Daoy (cell line): ENCODE measurements around the gene OR6C2. TPM values are rescaled to one million over a fixed set of nuclear protein-coding genes. Genes with fewer than 3 reads are reported as not detected.
"Not testable (repeated sequence)": the region's sequence is repeated elsewhere in the genome, so short reads cannot be mapped to it uniquely, and the experiment has no call there.

Experiments used
- DNase-seq: peaks from one replicate; pipeline ENCODE4 v3.0.0-alpha.2; 2015; ENCODE audit warnings: low read depth
- total RNA-seq: library from RNA; depleted of rRNA; stranded (reverse); fragments of >200 nt; shearing (Covaris generic); gene quantifications from 2 replicates; pipeline ENCODE4 v1.2.3, GENCODE V29; 2014; rRNA removed

Gene OR6C2
- total RNA-seq, 1 experiment from 2014 or later = not detected

DNA sequence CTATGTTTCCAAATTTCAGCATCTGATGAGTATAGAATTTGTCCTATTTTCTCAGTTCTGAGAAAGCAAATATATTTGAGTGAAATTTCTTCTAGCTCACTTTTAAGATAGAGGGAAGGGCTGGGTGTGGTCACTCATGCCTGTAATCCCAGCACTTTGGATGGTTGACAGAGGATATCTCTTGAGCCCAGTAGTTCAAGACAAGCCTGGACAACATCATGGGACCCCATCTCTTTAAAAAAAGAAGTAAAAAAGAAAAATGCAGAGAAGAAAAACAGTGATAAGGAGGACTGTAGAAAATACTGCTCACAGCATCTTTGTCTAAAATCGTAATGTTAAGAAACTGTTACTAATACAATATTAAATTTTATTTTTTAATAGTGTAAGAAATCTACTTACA is 28.4 kb downstream of the OR6C2 start:
- no peak for DNase-seq

DNA sequence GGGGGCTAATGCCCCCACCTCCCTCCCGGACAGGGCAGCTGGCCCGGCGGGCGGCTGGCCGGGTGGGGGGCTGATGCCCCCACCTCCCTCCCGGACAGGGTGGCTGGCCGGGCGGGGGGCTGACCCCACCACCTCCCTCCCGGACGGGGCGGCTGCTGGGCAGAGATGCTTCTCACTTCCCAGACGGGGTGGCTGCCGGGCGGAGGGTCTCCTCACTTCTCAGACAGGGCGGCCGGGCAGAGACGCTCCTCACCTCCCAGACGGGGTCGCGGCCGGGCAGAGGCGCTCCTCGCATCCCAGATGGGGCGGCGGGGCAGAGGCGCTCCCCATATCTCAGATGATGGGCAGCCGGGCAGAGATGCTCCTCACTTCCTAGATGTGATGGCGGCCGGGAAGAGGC is 35.3 kb downstream of the OR6C2 start:
- not testable (repeated sequence) for DNase-seq

DNA sequence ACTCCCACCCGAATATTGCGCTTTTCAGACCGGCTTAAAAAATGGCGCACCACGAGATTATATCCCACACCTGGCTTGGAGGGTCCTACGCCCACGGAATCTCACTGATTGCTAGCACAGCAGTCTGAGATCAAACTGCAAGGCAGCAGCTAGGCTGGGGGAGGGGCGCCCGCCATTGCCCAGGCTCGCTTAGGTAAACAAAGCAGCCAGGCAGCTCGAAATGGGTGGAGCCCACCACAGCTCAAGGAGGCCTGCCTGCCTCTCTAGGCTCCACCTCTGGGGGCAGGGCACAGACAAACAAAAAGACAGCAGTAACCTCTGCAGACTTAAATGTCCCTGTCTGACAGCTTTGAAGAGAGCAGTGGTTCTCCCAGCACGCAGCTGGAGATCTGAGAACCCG is 40.4 kb downstream of the OR6C2 start:
- DNase-seq = not testable (repeated sequence)

DNA sequence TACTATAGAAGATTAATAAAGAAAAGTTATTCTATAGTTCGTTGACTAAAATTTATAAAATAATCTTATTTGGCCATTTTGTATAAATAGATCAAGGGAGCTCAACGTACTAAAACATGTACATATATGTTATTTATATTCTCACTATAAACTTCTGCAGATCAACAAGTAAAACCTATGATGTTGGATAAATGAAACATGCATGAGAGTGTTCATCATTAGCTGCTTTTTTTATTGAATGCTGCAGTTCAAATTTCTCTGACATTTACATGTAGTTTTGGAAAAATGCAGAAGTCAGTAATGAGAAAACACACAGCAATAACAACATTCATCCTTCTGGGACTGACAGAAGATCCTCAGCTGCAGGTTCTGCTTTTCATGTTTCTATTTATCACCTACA is 48.2 kb downstream of the OR6C2 start, which contains the start of gene OR6C68:
Gene OR6C68 (plus strand): TSS at position 301 of the 400 bp plus-strand sequence. CDS start 0 bp downstream, at position 301.
- no peak for DNase-seq

DNA sequence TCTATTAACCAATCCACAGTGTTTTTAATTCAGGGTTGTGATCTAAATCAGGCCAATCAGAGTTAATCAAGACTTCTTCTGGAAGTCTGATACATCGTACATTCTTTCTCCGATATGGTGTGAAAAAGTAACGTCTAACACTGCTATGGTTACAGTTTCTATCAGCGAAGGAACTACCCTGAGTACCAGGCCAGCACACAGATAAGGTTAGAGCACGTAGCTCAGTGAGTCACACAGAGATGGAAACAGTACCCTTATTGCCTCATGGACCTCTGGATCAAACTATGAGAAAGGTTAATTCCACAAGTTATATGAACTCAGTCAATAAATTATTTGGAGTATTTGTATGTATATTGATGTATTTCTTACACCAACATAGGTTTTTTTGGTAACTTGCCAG is 51.6 kb downstream of the OR6C2 start:
- DNase-seq = no peak

DNA sequence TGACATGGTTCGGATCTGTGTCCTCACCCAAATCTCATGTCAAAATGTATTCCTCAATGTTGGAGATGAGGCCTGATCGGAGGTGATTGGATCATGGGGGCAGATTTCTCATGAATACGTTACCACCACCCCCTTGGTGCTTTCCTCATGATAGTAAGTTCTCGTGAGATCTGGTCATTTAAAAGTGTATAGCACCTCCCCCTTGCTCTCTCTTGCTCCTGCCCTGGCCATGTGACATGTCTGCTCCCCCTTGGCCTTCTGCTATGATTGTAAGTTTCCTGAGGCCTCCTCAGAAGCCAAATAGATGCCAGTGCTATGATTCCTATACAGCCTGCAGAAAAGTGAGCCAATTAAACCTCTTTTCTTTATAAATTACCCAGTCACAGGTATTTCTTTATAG is 55.4 kb downstream of the OR6C2 start:
- DNase-seq = no peak

DNA sequence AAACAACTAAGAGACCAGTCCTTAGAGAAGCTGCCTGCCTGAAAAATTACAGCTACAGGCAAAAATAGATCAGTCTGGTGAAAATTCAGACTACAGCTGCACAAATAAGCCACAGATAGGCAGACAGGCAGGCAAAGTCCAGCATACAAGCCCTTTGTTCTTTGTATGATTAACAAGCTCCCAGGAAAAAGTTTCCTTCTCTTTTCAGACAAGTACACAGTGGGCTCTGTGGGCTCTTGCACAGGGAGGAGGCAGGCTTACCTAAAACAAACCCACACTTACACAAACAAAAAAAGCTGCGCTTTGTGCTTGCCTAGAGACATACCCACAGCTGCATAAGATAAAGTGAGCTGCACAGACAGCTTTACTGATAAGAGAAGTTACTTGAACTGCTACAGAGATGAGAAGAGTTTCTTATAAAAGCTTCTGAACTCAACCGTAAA is 56.0 kb downstream of the OR6C2 start:
- DNase-seq = no peak

DNA sequence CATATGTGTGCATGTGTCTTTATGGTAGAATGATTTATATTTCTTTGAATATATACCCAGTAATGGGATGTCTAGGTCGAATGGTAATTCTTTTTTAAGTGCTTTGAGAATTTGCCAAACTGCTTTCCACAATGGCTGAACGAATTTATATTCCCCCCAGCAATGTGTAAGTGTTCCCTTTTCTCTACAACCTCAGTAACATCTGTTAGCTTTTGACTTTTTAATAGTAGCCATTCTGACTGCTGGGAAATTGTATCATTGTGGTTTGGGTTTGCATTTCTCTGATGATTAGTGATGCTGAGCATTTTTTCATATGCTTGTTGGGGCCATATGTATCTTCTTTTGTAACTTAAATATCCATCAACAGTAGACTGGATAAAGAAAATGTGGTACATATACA is 57.7 kb downstream of the OR6C2 start:
- no peak for DNase-seq

Other genes with a start within 250 kb of the OR6C2 start
- gene OR10A7, start 223.1 kb upstream of the OR6C2 start, total RNA-seq = not detected in 2 replicates
- not detected in 2 replicates for gene OR6C74, start 199.5 kb upstream of the OR6C2 start, total RNA-seq
- not detected in 2 replicates for gene OR6C6, start 147.5 kb upstream of the OR6C2 start, total RNA-seq
- not detected in 2 replicates for gene OR6C1, start 129.7 kb upstream of the OR6C2 start, total RNA-seq
- not detected in 2 replicates for gene OR6C3, start 113.3 kb upstream of the OR6C2 start, total RNA-seq
- gene OR6C75, start 81.1 kb upstream of the OR6C2 start, total RNA-seq = not detected in 2 replicates
- not detected in 2 replicates for gene OR6C65, start 43.5 kb upstream of the OR6C2 start, total RNA-seq
- gene OR6C76, start 17.8 kb upstream of the OR6C2 start, total RNA-seq = not detected in 2 replicates
- 0.29 TPM in 1 of 2 replicates, not detected in the other for gene OR6C70, start 26.1 kb downstream of the OR6C2 start, total RNA-seq
- gene OR6C68, start 48.3 kb downstream of the OR6C2 start, total RNA-seq = not detected in 2 replicates
- gene OR6C4, start 105.5 kb downstream of the OR6C2 start, total RNA-seq = not detected in 2 replicates
- not detected in 2 replicates for gene OR2AP1, start 128.4 kb downstream of the OR6C2 start, total RNA-seq
- gene OR10P1, start 192.8 kb downstream of the OR6C2 start, total RNA-seq = not detected in 2 replicates